Left lung (tissue), 10 donors: ENCODE results near the gene KARS1. TPM values are rescaled to one million over a fixed set of nuclear protein-coding genes. Genes with fewer than 3 reads are reported as not detected.

Experiments
- ATAC-seq: fragments of 200-7000 bp; cut with Tn5 transposase; one replicate; pipeline ENCODE4 v1.9.1; 2020; ENCODE audit warnings: moderate library complexity
- DNase-seq, 4 donors: peaks; one replicate each; pipeline ENCODE4 v3.0.0-alpha.2; 2013 to 2020
- H3K27ac ChIP-seq, 2 donors: fragments of 200-600 bp; sonication (generic) in 1 of 2; one replicate each; pipeline versions ENCODE4 v1.5.0 to v1.8.0; 2020 to 2021
- H3K27me3 ChIP-seq, 2 donors: fragments of 200-600 bp; sonication (generic) in 1 of 2; one replicate each; pipeline versions ENCODE4 v1.5.0 to v1.8.0; 2020 to 2021
- H3K36me3 ChIP-seq, 2 donors: fragments of 200-600 bp; sonication (generic) in 1 of 2; one replicate each; pipeline versions ENCODE4 v1.5.0 to v1.8.0; 2020 to 2021
- H3K4me1 ChIP-seq, 2 donors: fragments of 200-600 bp; one replicate each; pipeline ENCODE4 v1.8.0; 2021
- H3K4me3 ChIP-seq, 2 donors: fragments of 200-600 bp; sonication (generic) in 1 of 2; one replicate each; pipeline versions ENCODE4 v1.5.0 to v1.8.0; 2020 to 2021; ENCODE audit warnings: mild to moderate bottlenecking in 1 of 2
- H3K9me3 ChIP-seq, 2 donors: fragments of 200-600 bp; sonication (generic) in 1 of 2; one replicate each; pipeline versions ENCODE4 v1.5.0 to v1.8.0; 2020 to 2021
- intact Hi-C, 2 donors: fragments of 100-400 bp; cut with DNase I; formaldehyde crosslinking; loops; one replicate each; pipeline versions ENCODE4 v1.11.2 to v1.14.2; 2022
- polyA plus RNA-seq, 6 donors: library from polyadenylated mRNA; unstranded; fragments of 120-200 nt; gene quantifications; one replicate each; pipeline ENCODE4 v1.2.1, GENCODE V29; 2013; ENCODE audit not compliant: insufficient read length in 6 of 6
- total RNA-seq, 2 donors: library from RNA; stranded (reverse); fragmentation: NEBNext Ultra II Directional; extraction: Animal tissue kit (Norgen Biotek cat#: 25700); gene quantifications; one replicate each; pipeline ENCODE4 v1.2.1, GENCODE V29; 2021
- TF ChIP-seq, protein P1 (sequence below), 2 donors: fragments of 200-600 bp; sonication (generic) in 1 of 2; IDR thresholded peaks; one replicate each; pipeline versions ENCODE4 v1.5.0 to v1.8.0; 2021; ENCODE audit warnings: antibody characterized with exemption in 2 of 2
- donor health status: DM: no; HTN: yes; CAD: no.
- donor health status: DM: no; HTN: no; CAD: no.

KARS1 gene
- total and polyA plus RNA-seq, 8 donors: 80.0 to 128 (median 122) TPM

DNA sequence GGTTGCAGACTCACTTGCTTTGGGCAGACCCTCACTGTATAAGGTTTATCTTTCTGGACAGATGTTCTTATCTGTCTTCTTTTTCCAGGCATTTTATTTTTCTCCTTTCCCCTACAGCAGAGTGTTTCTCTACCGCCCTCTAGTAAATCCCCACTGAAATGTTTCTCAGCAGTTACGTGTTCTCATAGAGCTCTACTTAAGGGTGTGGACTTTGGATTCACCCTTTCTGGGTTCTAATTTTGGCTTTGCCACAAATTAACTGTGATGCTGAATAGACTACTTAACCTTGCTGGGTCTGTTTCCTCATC is 26.3 kb downstream of the KARS1 start:
- TF ChIP-seq, protein P1, sequence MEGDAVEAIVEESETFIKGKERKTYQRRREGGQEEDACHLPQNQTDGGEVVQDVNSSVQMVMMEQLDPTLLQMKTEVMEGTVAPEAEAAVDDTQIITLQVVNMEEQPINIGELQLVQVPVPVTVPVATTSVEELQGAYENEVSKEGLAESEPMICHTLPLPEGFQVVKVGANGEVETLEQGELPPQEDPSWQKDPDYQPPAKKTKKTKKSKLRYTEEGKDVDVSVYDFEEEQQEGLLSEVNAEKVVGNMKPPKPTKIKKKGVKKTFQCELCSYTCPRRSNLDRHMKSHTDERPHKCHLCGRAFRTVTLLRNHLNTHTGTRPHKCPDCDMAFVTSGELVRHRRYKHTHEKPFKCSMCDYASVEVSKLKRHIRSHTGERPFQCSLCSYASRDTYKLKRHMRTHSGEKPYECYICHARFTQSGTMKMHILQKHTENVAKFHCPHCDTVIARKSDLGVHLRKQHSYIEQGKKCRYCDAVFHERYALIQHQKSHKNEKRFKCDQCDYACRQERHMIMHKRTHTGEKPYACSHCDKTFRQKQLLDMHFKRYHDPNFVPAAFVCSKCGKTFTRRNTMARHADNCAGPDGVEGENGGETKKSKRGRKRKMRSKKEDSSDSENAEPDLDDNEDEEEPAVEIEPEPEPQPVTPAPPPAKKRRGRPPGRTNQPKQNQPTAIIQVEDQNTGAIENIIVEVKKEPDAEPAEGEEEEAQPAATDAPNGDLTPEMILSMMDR (IDR thresholded peaks at IDR 0.05): peak in 1 of 2 donors; percentile 12
- no peak overlapping the region for H3K4me3 ChIP-seq
- H3K27me3 ChIP-seq: no peaks in the 10 kb centered on the region
- H3K27ac ChIP-seq: no peak overlapping the region
- H3K4me1 ChIP-seq: peaks cover 8 to 31% of the 10 kb centered on the region in 2 donors
- no peak for ATAC-seq
- peaks cover 0 to 50% of the 10 kb centered on the region in 2 donors for H3K36me3 ChIP-seq
- no peaks in the 10 kb centered on the region for H3K9me3 ChIP-seq
- peak in 1 of 4 donors; percentile 28 for DNase-seq
- intact Hi-C loops: no loop called here

- H3K27ac ChIP-seq: peak overlapping the region in 1 of 2 donors; percentile 20
- ATAC-seq (no peak), DNase-seq (no peak)
- H3K36me3 ChIP-seq: peaks cover 0 to 50% of the 10 kb centered on the region in 2 donors
- intact Hi-C loops: no loop called here
- H3K27me3 ChIP-seq: no peaks in the 10 kb centered on the region
- no peaks in the 10 kb centered on the region for H3K9me3 ChIP-seq
- TF ChIP-seq, protein P1 (IDR thresholded peaks at IDR 0.05): no peak
- H3K4me3 ChIP-seq: no peak overlapping the region
- peaks cover 8 to 31% of the 10 kb centered on the region in 2 donors for H3K4me1 ChIP-seq
Observed at GRCh38 chr16:75620326-75621169, 26.9 kb downstream of the KARS1 start.

DNA sequence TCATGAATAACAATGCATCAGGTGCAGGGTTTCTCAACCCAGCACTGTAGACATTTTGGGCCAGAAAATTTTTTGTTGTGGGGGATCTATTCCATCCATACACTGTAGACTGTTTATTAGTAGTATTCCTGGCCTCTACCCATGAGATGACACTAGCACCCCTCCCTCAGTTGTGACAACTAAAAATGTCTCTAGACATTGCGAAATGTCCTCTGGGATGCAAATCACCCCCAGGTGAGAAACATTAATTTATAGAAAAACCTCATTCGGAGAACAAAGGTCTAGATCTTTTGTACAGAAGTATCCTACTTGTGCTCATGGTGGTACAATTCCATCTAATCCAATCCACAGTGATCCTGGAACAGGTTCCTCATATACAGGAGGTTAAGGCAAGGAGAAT is 28.7 kb downstream of the KARS1 start:
- no peaks in the 10 kb centered on the region for H3K9me3 ChIP-seq
- no peak for ATAC-seq
- H3K4me3 ChIP-seq: no peak overlapping the region
- DNase-seq: no peak
- H3K27ac ChIP-seq: no peak overlapping the region
- intact Hi-C loops: no loop called here
- peaks cover 0 to 62% of the 10 kb centered on the region in 2 donors for H3K36me3 ChIP-seq
- TF ChIP-seq, protein P1 (IDR thresholded peaks at IDR 0.05): no peak
- no peaks in the 10 kb centered on the region for H3K27me3 ChIP-seq
- H3K4me1 ChIP-seq: peaks cover 8 to 31% of the 10 kb centered on the region in 2 donors

GRCh38 chr16:75617121-75617520 is 30.3 kb downstream of the KARS1 start:
- Histone ChIP-seq H3K27ac (no peak overlapping the region), H3K36me3 (peaks cover 0 to 79% of the 10 kb centered on the region in 2 donors), H3K4me3 (no peak overlapping the region), H3K9me3 (no peaks in the 10 kb centered on the region), H3K4me1 (peaks cover 4 to 26% of the 10 kb centered on the region in 2 donors), H3K27me3 (no peaks in the 10 kb centered on the region)
- TF ChIP-seq, protein P1 (IDR thresholded peaks at IDR 0.05): no peak
- intact Hi-C loops: no loop called here
- no peak for DNase-seq
- ATAC-seq: no peak

DNA sequence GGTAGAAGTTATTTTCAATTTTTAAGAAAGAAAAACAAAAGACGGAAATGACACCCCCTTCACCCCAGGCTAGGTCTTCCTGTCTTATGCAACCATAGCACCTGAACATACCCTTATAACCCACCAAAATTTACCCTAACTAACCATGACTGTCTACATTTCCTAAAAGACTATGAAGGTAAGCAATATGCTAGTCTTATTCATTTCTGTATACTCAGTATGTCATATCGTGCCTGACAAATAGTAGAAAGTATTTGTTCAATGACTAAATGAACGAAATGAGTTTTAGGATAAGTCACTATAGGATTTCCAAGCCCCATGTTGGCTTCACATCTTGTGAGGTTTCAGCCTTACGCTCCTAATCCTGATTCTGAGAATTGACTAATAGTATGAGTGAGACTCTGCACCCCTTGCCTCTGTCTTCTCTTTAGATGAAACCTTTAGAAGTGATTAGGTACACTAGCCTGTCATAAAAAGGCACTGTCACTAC is 30.9 kb downstream of the KARS1 start:
- Histone ChIP-seq H3K9me3 (no peaks in the 10 kb centered on the region), H3K27me3 (no peaks in the 10 kb centered on the region), H3K36me3 (peaks cover 0 to 84% of the 10 kb centered on the region in 2 donors), H3K27ac (no peak overlapping the region), H3K4me1 (peaks cover 0 to 21% of the 10 kb centered on the region in 2 donors), H3K4me3 (no peak overlapping the region)
- TF ChIP-seq, protein P1 (IDR thresholded peaks at IDR 0.05): no peak
- DNase-seq (no peak), ATAC-seq (no peak)
- intact Hi-C loops: no loop called here
